NCI-H2081 treated with DMSO at 0.1 percent for 48 hours (cell line): ENCODE measurements around the gene LSM10.

ENCODE experiments used
- DNase-seq: peaks from one replicate; lab custom pipeline; 2025; lab: John Stamatoyannopoulos, UW

LSM10 gene

GRCh38 chr1:36397378-36398230, at the start of gene LSM10:
Gene LSM10 (minus strand): TSS chr1:36397908. CDS start chr1:36394129, 3,779 bp downstream.
- peak; percentile 79 for DNase-seq

GRCh38 chr1:36447450-36447849, 49.7 kb upstream of the LSM10 start:
- no peak for DNase-seq

- no peak for DNase-seq
Measured at GRCh38 chr1:36446746-36447145, 49.0 kb upstream of the LSM10 start.

- no peak for DNase-seq
Measured at GRCh38 chr1:36446271-36446670, 48.6 kb upstream of the LSM10 start.

GRCh38 chr1:36443297-36443696, 45.6 kb upstream of the LSM10 start:
- no peak for DNase-seq

DNA sequence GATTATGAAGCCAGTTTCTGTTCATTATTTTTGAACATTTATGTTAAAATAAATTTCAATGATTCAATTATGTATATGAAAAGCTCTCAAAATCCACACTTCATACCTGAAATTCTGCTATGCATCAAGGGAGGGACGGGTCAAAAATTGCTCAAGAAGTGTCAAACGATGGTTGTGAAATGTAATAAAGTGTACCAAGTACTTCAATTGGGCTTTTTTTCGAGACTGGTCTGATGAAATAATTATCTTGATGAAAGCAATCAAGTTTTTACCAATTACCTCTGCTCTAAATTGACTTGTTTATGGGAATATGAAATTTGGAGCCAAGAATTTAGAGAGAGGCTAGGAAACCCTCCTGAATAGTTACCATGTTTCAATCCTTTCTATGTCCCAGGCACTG, 44.6 kb upstream of the LSM10 start:
- no peak for DNase-seq

GRCh38 chr1:36440646-36441045, 42.9 kb upstream of the LSM10 start:
- no peak for DNase-seq

DNA sequence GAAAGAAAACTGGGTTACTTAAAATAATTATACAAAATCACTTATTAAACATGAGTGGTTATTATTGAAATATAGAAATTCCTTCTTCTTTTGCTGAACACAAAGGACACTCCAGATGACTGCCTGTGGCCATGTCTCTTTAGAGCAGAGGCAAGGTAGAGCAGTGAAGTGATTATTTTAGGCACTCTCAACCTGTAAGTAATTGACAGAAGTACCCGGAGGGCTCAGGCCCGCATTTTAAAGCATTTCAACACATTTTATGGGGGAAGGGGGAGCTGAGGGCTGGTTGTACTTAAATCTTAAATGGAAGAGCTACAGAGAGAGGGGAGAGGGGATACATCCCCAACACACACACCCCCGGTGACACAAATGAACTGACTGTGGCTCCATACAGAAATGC, 42.3 kb upstream of the LSM10 start:
- no peak for DNase-seq

GRCh38 chr1:36438715-36439114, 41.0 kb upstream of the LSM10 start:
- no peak for DNase-seq

- no peak for DNase-seq
Measured at GRCh38 chr1:36436821-36437220, 39.1 kb upstream of the LSM10 start.

DNA sequence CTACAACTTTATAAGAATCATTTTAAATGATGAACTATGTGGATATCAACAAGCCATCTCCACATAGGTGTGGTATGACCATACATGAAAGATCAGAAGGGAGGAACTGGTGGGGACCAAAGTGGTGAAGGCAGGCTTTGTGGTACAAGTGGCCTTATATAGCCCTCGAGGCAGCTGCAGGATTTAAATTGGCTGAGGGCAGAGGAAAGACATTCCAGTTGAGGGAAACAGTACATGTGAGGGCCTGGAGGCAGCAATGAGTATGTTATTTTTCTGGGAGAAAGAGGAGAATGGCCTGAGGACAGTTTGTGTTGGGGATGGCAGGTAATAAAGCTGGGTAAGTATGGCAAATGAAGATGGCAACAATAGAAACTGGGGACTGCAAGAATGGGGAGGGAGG, 35.4 kb upstream of the LSM10 start:
- no peak for DNase-seq

DNA sequence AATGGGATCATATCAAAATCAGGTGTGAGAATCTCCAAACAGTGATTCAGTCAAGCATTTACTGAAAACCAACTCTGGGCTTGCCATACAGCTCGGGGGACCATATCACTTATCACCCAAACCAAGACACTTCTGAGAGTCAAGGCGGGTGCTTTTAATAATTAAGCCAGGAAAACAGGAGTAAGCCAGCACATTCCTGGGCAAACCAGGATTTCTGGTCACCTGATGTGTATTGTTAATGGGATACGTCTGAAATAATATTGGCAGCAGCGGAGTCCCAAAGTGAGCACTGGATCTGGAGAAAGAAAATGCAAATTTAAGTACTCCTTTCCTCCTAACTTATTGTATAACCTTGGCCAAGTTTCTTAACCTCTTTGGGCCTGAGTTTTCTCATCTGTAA, 34.9 kb upstream of the LSM10 start:
- DNase-seq, result no peak

- DNase-seq, result no peak
Measured at GRCh38 chr1:36425791-36426190, 28.1 kb upstream of the LSM10 start.

DNA sequence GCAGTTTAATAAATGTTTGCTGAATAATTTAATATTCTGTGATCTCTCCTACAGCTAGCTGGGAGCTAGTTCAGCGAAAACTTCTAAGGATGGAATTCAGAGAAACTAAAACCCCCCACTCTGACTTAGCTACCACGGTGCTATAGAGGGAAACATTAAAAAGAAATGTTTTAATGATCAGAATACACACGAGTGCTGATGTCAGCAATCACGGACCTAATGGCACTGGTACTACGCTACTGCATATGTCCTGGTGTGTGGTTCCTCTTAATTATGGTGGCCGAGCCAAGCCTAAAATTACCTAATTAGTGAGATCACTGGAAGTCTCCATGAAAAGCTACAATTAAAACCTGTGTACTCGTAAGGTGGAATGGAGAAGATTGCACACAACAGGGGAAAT, 23.9 kb upstream of the LSM10 start:
- no peak for DNase-seq

GRCh38 chr1:36420836-36421317, 23.2 kb upstream of the LSM10 start:
- peak; percentile 24 for DNase-seq

DNA sequence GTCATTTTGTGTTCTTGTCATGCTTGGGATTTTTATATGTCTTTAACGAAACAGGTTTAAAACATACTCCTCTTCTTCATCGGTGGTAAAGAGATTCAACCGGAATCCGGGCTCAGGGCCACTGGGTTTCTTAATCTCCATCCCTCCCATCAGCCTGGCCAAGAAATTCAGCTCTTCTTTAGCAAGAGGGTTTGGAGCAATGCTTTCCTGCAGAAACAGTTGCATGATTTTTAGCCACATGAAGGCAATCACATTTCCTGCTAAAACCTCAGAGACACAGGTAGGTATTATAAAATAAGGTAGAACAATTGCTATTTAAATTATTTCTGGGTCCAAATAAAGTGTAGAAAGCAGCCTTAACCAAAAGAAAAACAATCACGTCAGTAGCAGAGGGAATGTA, 22.7 kb upstream of the LSM10 start:
- DNase-seq, result no peak

GRCh38 chr1:36419569-36419968, 21.9 kb upstream of the LSM10 start:
- no peak for DNase-seq

- no peak for DNase-seq
Measured at GRCh38 chr1:36419140-36419539, 21.4 kb upstream of the LSM10 start.

GRCh38 chr1:36417931-36418330, 20.2 kb upstream of the LSM10 start:
- no peak for DNase-seq

DNA sequence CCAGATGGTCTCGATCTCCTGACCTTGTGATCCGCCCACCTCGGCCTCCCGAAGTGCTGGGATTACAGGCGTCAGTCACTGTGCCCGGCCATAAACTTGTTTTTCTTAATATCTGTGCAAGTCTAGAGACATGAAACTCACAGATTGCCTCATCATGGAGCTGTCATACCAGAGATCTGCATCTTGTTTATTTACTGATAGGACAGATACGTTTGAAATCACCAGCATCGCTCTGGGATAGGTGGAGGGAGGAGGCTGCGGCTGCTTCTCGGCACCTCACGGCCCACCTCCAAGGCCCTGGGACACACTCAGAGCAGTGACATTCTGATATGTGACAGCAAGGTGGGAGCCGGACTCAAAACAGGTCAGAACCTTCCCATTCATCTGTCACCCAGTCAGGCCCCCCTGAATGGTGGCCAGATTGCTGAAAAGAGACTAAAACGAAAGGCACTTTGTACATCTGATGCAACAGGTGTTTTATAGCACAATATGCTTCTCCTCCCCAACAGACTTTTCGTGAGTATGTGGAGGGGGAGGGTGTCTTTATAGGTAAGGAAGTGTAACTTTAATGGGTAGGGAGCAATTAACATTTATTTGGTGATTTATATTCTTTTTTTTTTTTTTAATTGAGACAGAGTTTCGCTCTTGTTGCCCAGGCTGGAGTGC, 18.1 kb upstream of the LSM10 start:
- no peak for DNase-seq

- DNase-seq, result no peak
Measured at GRCh38 chr1:36414384-36414783, 16.7 kb upstream of the LSM10 start.

DNA sequence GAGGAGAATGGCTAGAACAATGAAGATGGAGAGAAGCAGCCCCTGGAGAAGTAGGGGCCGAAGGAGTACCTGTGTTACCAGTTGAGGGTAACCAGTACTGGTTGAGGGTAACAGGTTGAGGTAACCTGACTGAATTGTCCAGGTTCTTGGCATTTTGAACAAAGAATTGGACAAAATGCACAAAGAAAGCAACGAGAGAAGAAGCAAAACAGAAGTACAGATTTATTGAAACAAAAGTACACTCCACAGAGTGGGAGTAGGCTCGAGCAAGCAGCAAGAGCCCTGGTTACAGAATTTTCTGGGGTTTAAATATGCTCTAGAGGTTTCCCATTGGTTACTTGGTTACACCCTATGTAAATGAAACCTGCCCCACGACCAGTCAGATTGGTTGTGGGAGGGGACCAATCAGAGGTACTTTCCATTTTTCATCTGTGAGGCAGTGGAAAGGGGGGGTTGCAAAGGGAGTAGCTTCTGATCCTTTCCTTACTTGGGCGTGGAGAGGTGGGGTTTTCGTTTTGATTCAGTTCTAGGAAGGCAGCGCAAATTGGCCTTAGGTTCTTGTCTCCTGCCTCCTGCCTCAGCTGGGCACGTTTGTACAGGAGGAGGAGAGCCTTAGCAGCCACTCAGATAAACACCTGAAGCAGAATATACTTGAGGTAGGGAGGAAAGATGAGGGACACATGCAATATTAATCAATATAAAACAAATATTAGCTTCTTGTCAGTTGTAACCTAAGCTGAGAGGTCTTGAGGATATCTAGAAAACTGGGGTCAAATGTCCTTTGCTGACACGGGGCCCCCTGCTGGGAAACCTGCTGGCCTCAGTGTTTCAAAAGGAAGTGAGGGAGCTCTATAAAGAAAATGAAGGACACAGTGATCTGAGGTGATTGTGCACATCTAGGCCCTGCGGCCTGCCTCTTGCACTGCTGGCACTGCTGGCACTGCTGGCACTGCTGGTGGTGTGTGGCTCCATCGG, 14.3 kb upstream of the LSM10 start:
- DNase-seq, result no peak
